Mesothelial cell of epicardium (in vitro differentiated cells): ENCODE measurements around the gene PDCD5. TPM values are rescaled to one million over a fixed set of nuclear protein-coding genes. Genes with fewer than 3 reads are reported as not detected.

ENCODE experiments used
- DNase-seq, 2 experiments: peaks; one replicate each; pipeline ENCODE4 v3.0.0; 2021; ENCODE audit warnings: low spot score in 2 of 2; ENCODE audit not compliant: unreplicated experiment in 2 of 2
- H3K27ac Mint-ChIP-seq: 2 replicates; pipeline ENCODE4 v1.8.0; 2021; ENCODE audit warnings: mixed read lengths
- H3K27me3 Mint-ChIP-seq: 2 replicates; pipeline ENCODE4 v1.8.0; 2021; ENCODE audit warnings: low read depth, mixed read lengths
- H3K36me3 Mint-ChIP-seq: 2 replicates; pipeline ENCODE4 v1.8.0; 2021; ENCODE audit warnings: mixed read lengths
- H3K4me1 Mint-ChIP-seq: 2 replicates; pipeline ENCODE4 v1.8.0; 2021; ENCODE audit warnings: mixed read lengths
- H3K4me3 Mint-ChIP-seq: 2 replicates; pipeline ENCODE4 v1.8.0; 2021; ENCODE audit warnings: mild to moderate bottlenecking, moderate library complexity, mixed read lengths
- H3K9me3 Mint-ChIP-seq: 2 replicates; pipeline ENCODE4 v1.8.0; 2021; ENCODE audit warnings: mixed read lengths
- CTCF ChIP-seq: fragments of 200-600 bp; sonication (generic); IDR thresholded peaks from one replicate; pipeline ENCODE4 v1.5.0; 2021; ENCODE audit warnings: antibody characterized with exemption; ENCODE audit not compliant: unreplicated experiment
- total RNA-seq: library from RNA; stranded (reverse); gene quantifications from 3 replicates; pipeline ENCODE4 v1.2.1, GENCODE V29; 2021

PDCD5 gene
- total RNA-seq, 1 donor from 2014 or later, result 97.9 TPM

DNA sequence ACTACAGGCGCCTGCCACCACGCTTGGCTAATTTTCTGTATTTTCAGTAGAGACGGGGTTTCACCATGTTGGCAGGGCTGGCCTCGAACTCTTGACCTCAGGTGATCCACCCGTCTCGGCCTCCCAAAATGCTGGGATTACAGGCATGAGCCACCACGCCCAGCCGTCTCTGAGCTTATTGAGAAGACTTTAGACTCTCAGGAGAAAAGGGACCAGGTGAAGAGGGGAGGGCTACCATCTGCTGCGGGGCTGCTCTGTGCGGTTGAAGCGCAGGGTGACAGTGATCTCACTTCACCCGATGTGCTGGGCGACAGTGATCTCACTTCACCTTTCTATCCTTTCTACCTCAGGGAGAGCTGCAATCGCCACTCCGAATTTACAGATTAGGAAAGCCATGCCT lies 25.3 kb downstream of the PDCD5 start:
- no peak for DNase-seq
- Mint-ChIP-seq H3K27me3 (no peaks in the 10 kb centered on the region), H3K4me1 (no peaks in the 10 kb centered on the region), H3K27ac (no peak overlapping the region), H3K9me3 (peaks cover 4% of the 10 kb centered on the region), H3K36me3 (peaks cover 47% of the 10 kb centered on the region), H3K4me3 (no peak overlapping the region)
- no peak for TF ChIP-seq CTCF

GRCh38 chr19:32607479-32607878 lies 26.5 kb downstream of the PDCD5 start:
- no peak for TF ChIP-seq CTCF
- Mint-ChIP-seq H3K4me3 (no peak overlapping the region), H3K9me3 (peaks cover 11% of the 10 kb centered on the region), H3K4me1 (no peaks in the 10 kb centered on the region), H3K27ac (no peak overlapping the region), H3K36me3 (peaks cover 48% of the 10 kb centered on the region), H3K27me3 (no peaks in the 10 kb centered on the region)
- DNase-seq, result no peak

GRCh38 chr19:32611161-32611560 lies 30.2 kb downstream of the PDCD5 start:
- TF ChIP-seq CTCF, result no peak
- H3K4me1 Mint-ChIP-seq, result no peaks in the 10 kb centered on the region
- DNase-seq, result no peak
- no peak overlapping the region for H3K27ac Mint-ChIP-seq
- no peaks in the 10 kb centered on the region for H3K27me3 Mint-ChIP-seq
- peaks cover 59% of the 10 kb centered on the region for H3K36me3 Mint-ChIP-seq
- H3K9me3 Mint-ChIP-seq, result peaks cover 22% of the 10 kb centered on the region
- no peak overlapping the region for H3K4me3 Mint-ChIP-seq

- peaks cover 56% of the 10 kb centered on the region for H3K36me3 Mint-ChIP-seq
- DNase-seq, result no peak
- no peaks in the 10 kb centered on the region for H3K4me1 Mint-ChIP-seq
- TF ChIP-seq CTCF, result no peak
- no peaks in the 10 kb centered on the region for H3K27me3 Mint-ChIP-seq
- no peak overlapping the region for H3K27ac Mint-ChIP-seq
- no peak overlapping the region for H3K4me3 Mint-ChIP-seq
- peaks cover 22% of the 10 kb centered on the region for H3K9me3 Mint-ChIP-seq
These were observed 32.0 kb downstream of the PDCD5 start for GRCh38 chr19:32613008-32613407.

DNA sequence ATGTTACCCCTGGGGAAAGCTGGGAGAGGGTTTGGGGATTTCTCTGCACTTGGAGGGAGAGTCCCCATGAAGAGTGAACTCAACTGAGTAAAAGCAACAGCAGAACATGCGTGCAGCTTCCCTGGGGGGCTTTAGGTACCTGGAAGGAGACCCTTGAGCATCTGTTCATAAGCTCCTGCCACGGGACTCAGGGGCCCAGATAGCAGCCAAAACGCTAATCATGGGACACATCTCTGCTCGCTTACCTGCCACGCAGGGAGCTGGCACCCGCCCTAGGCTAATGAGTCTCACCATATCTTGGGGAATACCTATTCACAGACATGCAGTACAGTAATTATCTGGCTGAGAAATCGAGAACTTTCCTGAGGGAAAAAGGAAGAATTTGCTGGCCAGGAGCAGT lies 33.9 kb downstream of the PDCD5 start:
- Mint-ChIP-seq H3K9me3 (peaks cover 18% of the 10 kb centered on the region), H3K36me3 (peaks cover 55% of the 10 kb centered on the region), H3K4me1 (no peaks in the 10 kb centered on the region), H3K27me3 (no peaks in the 10 kb centered on the region), H3K27ac (no peak overlapping the region), H3K4me3 (no peak overlapping the region)
- TF ChIP-seq CTCF, result no peak
- DNase-seq, result no peak

DNA sequence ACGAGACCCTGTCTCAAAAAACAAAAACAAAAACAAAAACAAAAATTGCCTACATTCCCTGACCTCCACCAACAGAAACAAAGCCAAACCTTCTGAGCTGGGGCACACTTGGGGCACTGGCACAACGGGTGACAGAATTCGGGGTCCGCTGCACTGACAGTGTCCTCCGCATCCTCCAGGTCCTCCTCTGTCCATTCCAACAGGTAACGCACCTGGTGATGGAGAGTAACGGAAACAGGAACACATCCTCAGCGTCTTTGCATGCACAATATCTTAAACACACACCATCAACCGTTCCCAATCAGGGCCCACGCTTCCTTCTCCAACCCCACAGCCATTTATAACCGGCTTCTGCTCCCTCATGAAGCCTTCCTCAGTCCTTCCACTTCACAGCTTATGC lies 34.6 kb downstream of the PDCD5 start:
- no peak for TF ChIP-seq CTCF
- no peak overlapping the region for H3K27ac Mint-ChIP-seq
- H3K9me3 Mint-ChIP-seq, result peaks cover 18% of the 10 kb centered on the region
- no peaks in the 10 kb centered on the region for H3K4me1 Mint-ChIP-seq
- no peak for DNase-seq
- H3K36me3 Mint-ChIP-seq, result peaks cover 55% of the 10 kb centered on the region
- no peak overlapping the region for H3K4me3 Mint-ChIP-seq
- no peaks in the 10 kb centered on the region for H3K27me3 Mint-ChIP-seq
